IMR-90 (cell line): ENCODE measurements around the gene CHDH. TPM values are rescaled to one million over a fixed set of nuclear protein-coding genes. Genes with fewer than 3 reads are reported as not detected.

Source experiments
- ATAC-seq: fragments of 200-7000 bp; cut with Tn5 transposase; 2 replicates; pipeline ENCODE4 v1.9.1; 2020; ENCODE audit warnings: low read depth, mild to moderate bottlenecking, moderate library complexity
- BruUV-seq: library from RNA; stranded (reverse); fragments of 400-500 nt; replicated peaks from 2 replicates; lab custom pipeline; 2021; lab: Mats Ljungman, UMichigan
- CTCF ChIA-PET: fragments of 300-600 bp; formaldehyde crosslinking; extraction: SDS; loops from one replicate; lab custom pipeline; 2021; ENCODE audit warnings: antibody characterized with exemption; lab: Yijun Ruan, JAX
- POLR2A ChIA-PET: fragments of 300-600 bp; sonication (Branson Sonifier 250); formaldehyde crosslinking; loops from one replicate; lab custom pipeline; 2022; ENCODE audit warnings: antibody characterized with exemption; ENCODE audit not compliant: unreplicated experiment; lab: Charles Lee
- DNase-seq: peaks from one replicate; pipeline ENCODE4 v3.0.0; 2013
- H2AFZ ChIP-seq: replicated peaks from 2 replicates; pipeline ENCODE3; 2013; ENCODE audit warnings: low read length, mild to moderate bottlenecking; ENCODE audit not compliant: poor library complexity
- H2AK5ac ChIP-seq: 2 replicates; pipeline ENCODE4 v1.6.1; 2013; ENCODE audit warnings: low read depth, low read length, inconsistent platforms
- H2AK9ac ChIP-seq: replicated peaks from 2 replicates; pipeline ENCODE3; 2013; ENCODE audit warnings: mild to moderate bottlenecking, low read depth, low read length, moderate library complexity; ENCODE audit not compliant: poor library complexity
- H2BK120ac ChIP-seq: 2 replicates; pipeline ENCODE4 v1.6.1; 2013; ENCODE audit warnings: low read depth, low read length, inconsistent platforms
- H2BK15ac ChIP-seq: 3 replicates; pipeline ENCODE4 v1.6.1; 2013; ENCODE audit warnings: low read depth, low read length, inconsistent platforms
- H2BK20ac ChIP-seq: 2 replicates; pipeline ENCODE4 v1.6.1; 2013; ENCODE audit warnings: low read depth, mild to moderate bottlenecking, inconsistent platforms, low read length, moderate library complexity
- H2BK5ac ChIP-seq: 2 replicates; pipeline ENCODE4 v1.6.1; 2013; ENCODE audit warnings: mild to moderate bottlenecking, low read depth, low read length, inconsistent platforms; ENCODE audit not compliant: poor library complexity, severe bottlenecking
- H3K14ac ChIP-seq: replicated peaks from 2 replicates; pipeline ENCODE4 v1.6.1; 2013; ENCODE audit warnings: low read depth, low read length, inconsistent platforms
- H3K18ac ChIP-seq: 2 replicates; pipeline ENCODE4 v1.6.1; 2013; ENCODE audit warnings: low read depth, low read length, control low read depth
- H3K23ac ChIP-seq: 2 replicates; pipeline ENCODE4 v1.6.1; 2013; ENCODE audit warnings: low read depth, low read length, inconsistent platforms
- H3K27ac ChIP-seq: 2 replicates; pipeline ENCODE4 v1.5.1; 2013; ENCODE audit warnings: mild to moderate bottlenecking, control low read depth, low read length; ENCODE audit not compliant: insufficient read depth
- H3K27me3 ChIP-seq: 2 replicates; pipeline ENCODE4 v1.6.1; 2013; ENCODE audit warnings: low read length; ENCODE audit not compliant: control insufficient read depth, insufficient read depth
- H3K36me3 ChIP-seq: 2 replicates; pipeline ENCODE4 v1.6.1; 2013; ENCODE audit warnings: low read length, mixed read lengths; ENCODE audit not compliant: control insufficient read depth, insufficient read depth
- H3K4ac ChIP-seq: 2 replicates; pipeline ENCODE4 v1.6.1; 2013; ENCODE audit warnings: low read depth, low read length, inconsistent platforms
- H3K4me1 ChIP-seq: 2 replicates; pipeline ENCODE4 v1.6.1; 2013; ENCODE audit warnings: low read length, mixed read lengths; ENCODE audit not compliant: control insufficient read depth, insufficient read depth
- H3K4me2 ChIP-seq: 2 replicates; pipeline ENCODE4 v1.6.1; 2013; ENCODE audit warnings: low read depth, mild to moderate bottlenecking, control low read depth, low read length, moderate library complexity
- H3K4me3 ChIP-seq: 2 replicates; pipeline ENCODE4 v1.5.1; 2013; ENCODE audit warnings: low read depth, mild to moderate bottlenecking, control low read depth, low read length, moderate library complexity; ENCODE audit not compliant: insufficient read depth
- H3K56ac ChIP-seq: 2 replicates; pipeline ENCODE4 v1.6.1; 2013; ENCODE audit warnings: low read length, inconsistent platforms; ENCODE audit not compliant: insufficient read depth; ENCODE audit errors: extremely low read depth
- H3K79me1 ChIP-seq, 2 experiments: 2 replicates each; pipeline ENCODE4 v1.6.1; 2013; ENCODE audit warnings: low read length in 2 of 2, inconsistent platforms in 1 of 2, low read depth in 1 of 2
- H3K9ac ChIP-seq: 2 replicates; pipeline ENCODE4 v1.6.1; 2013; ENCODE audit warnings: low read depth, low read length, control low read depth
- H3K9me1 ChIP-seq: 2 replicates; pipeline ENCODE4 v1.6.1; 2013; ENCODE audit warnings: low read length, inconsistent platforms; ENCODE audit not compliant: insufficient read depth
- H3K9me3 ChIP-seq: 2 replicates; pipeline ENCODE4 v1.6.1; 2013; ENCODE audit warnings: low read length; ENCODE audit not compliant: control insufficient read depth, insufficient read depth
- H4K20me1 ChIP-seq: 2 replicates; pipeline ENCODE4 v1.6.1; 2013; ENCODE audit warnings: low read length, inconsistent platforms; ENCODE audit not compliant: insufficient read depth
- H4K5ac ChIP-seq: 2 replicates; pipeline ENCODE4 v1.6.1; 2013; ENCODE audit warnings: mild to moderate bottlenecking, low read depth, low read length, control low read depth
- H4K8ac ChIP-seq, 2 experiments: 2 replicates each; pipeline ENCODE4 v1.6.1; 2013; ENCODE audit warnings: low read depth in 2 of 2, low read length in 2 of 2, control low read depth in 1 of 2, inconsistent platforms in 1 of 2
- H4K91ac ChIP-seq: 2 replicates; pipeline ENCODE4 v1.6.1; 2013; ENCODE audit warnings: low read depth, low read length, inconsistent platforms; ENCODE audit not compliant: insufficient read depth
- BHLHE40 ChIP-seq: fragments of 150-350 bp; IDR thresholded peaks from 2 replicates; pipeline ENCODE4 v1.6.1; 2016; ENCODE audit warnings: mild to moderate bottlenecking, low read depth, low read length
- CEBPB ChIP-seq: IDR thresholded peaks from 2 replicates; pipeline ENCODE4 v1.6.1; 2012; ENCODE audit warnings: low read depth, low read length, improper control_type of control experiment
- CHD1 ChIP-seq: IDR thresholded peaks from 2 replicates; pipeline ENCODE4 v1.6.1; 2012; ENCODE audit warnings: low read depth, low read length, improper control_type of control experiment
- FOS ChIP-seq: fragments of 150-350 bp; IDR thresholded peaks from 2 replicates; pipeline ENCODE4 v1.6.1; 2016; ENCODE audit warnings: low read depth, low read length
- MAZ ChIP-seq: IDR thresholded peaks from 2 replicates; pipeline ENCODE4 v1.6.1; 2012; ENCODE audit warnings: low read depth, mild to moderate bottlenecking, low read length, improper control_type of control experiment, moderate library complexity, borderline replicate concordance
- MXI1 ChIP-seq: IDR thresholded peaks from 2 replicates; pipeline ENCODE4 v1.6.1; 2012; ENCODE audit warnings: low read depth, mild to moderate bottlenecking, low read length, moderate library complexity, borderline replicate concordance
- POLR2A ChIP-seq: IDR thresholded peaks from 2 replicates; pipeline ENCODE4 v1.6.1; 2012; ENCODE audit warnings: mild to moderate bottlenecking, low read depth, low read length
- RAD21 ChIP-seq: IDR thresholded peaks from 2 replicates; pipeline ENCODE4 v1.6.1; 2012; ENCODE audit warnings: low read length, improper control_type of control experiment
- RFX5 ChIP-seq: IDR thresholded peaks from 2 replicates; pipeline ENCODE4 v1.8.0; 2012; ENCODE audit warnings: low read depth, mild to moderate bottlenecking, low read length, moderate library complexity
- SMC3 ChIP-seq: fragments of 150-350 bp; IDR thresholded peaks from 2 replicates; pipeline ENCODE4 v1.6.1; 2016; ENCODE audit warnings: low read depth, mild to moderate bottlenecking, antibody characterized with exemption, low read length, moderate library complexity
- WGBS, 2 experiments: methylation state at CpG; one replicate each; pipeline versions ENCODE4 v1.1.5 to v1.1.7; 2013; ENCODE audit warnings: missing lambda C conversion rate in 2 of 2; ENCODE audit not compliant: insufficient read length in 1 of 2; ENCODE audit errors: extremely low coverage in 2 of 2; 5-methylcytosine and 5-hydroxymethylcytosine counted together
- dilution Hi-C: fragments of 300-500 bp; cut with HindIII; formaldehyde crosslinking; loops from one replicate; pipeline ENCODE4 v1.14.3; 2018; ENCODE audit warnings: low sequenced_read_pairs; ENCODE audit not compliant: unreplicated experiment
- in situ Hi-C: fragments of 300-500 bp; cut with MboI; formaldehyde crosslinking; loops from 3 replicates; pipeline ENCODE4 v1.14.3; 2019; ENCODE audit warnings: low sequenced_read_pairs, inconsistent platforms, mixed read lengths
- intact Hi-C: fragments of 100-400 bp; cut with micrococcal nuclease; formaldehyde crosslinking; loops from 2 replicates; pipeline ENCODE4 v1.10.0; 2022
- polyA plus RNA-seq, 3 experiments: library from polyadenylated mRNA; depleted of rRNA; stranded (reverse); fragments of >200 nt; gene quantifications; 2 replicates each; pipeline ENCODE4 v1.2.3, GENCODE V29; 2012; ENCODE audit warnings: low replicate concordance in 1 of 3
- total RNA-seq: library from RNA; depleted of rRNA; stranded (reverse); fragments of >200 nt; gene quantifications from 2 replicates; pipeline ENCODE4 v1.2.3, GENCODE V29; 2012
- TF ChIP-seq, protein P1 (sequence below): fragments of 150-350 bp; IDR thresholded peaks from 2 replicates; pipeline ENCODE4 v1.6.1; 2016; ENCODE audit warnings: low read depth, mild to moderate bottlenecking, low read length, moderate library complexity, borderline replicate concordance
- TF ChIP-seq, protein P2 (sequence below): conservative IDR thresholded peaks from 2 replicates; pipeline ENCODE4 v1.5.1; 2012; ENCODE audit warnings: mild to moderate bottlenecking, low read depth, low read length, improper control_type of control experiment
- TF ChIP-seq, protein P3 (sequence below): fragments of 150-350 bp; IDR thresholded peaks from 2 replicates; pipeline ENCODE4 v1.6.1; 2017; ENCODE audit warnings: mild to moderate bottlenecking, antibody characterized with exemption, low read length, low read depth

CHDH gene
- total and polyA plus RNA-seq, 2 of the 4 experiments (the other 2 are of a cell fraction), result under 0.01 to 0.19 TPM

DNA sequence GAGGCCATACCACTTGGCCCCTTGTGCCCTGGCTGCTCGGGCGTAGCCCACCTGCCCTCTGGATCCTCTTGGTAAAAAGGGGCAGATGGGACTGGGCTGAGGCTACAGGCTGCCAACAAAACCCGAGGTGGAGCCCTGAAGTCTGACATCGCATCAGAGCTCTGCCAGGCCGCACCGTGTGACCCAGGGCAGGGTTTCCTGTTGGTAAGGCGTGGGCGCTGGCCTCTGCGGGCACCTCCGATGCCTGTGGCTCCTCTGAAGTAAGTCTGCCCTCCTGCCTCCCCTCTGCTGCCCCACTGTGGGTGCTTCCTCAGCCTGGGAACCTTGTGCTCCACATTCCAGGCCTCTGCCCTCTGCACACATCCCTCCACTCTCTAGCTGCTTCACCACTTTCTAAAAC is 8.9 kb downstream of the CHDH start:
- Histone ChIP-seq H4K91ac (no peak overlapping the region), H3K36me3 (no peaks in the 10 kb centered on the region), H4K20me1 (no peaks in the 10 kb centered on the region), H2BK120ac (no peak overlapping the region), H3K56ac (no peak overlapping the region), H3K23ac (no peak overlapping the region), H3K79me1 (no peaks in the 10 kb centered on the region), H3K9me1 (no peaks in the 10 kb centered on the region), H3K4me2 (no peak overlapping the region), H2AK5ac (no peak overlapping the region), H3K4ac (no peak overlapping the region), H3K14ac (no peak overlapping the region), H3K4me3 (no peak overlapping the region), H2AFZ (peak overlapping the region; percentile 32), H3K27me3 (peaks cover 2% of the 10 kb centered on the region), H3K27ac (no peak overlapping the region), H2BK5ac (no peak overlapping the region), H3K4me1 (no peaks in the 10 kb centered on the region), H3K9me3 (no peaks in the 10 kb centered on the region), H3K9ac (no peak overlapping the region), H2BK20ac (no peak overlapping the region), H4K5ac (no peak overlapping the region), H2BK15ac (no peak overlapping the region), H2AK9ac (no peak overlapping the region), H4K8ac (no peak overlapping the region), H3K18ac (no peak overlapping the region)
- TF ChIP-seq MAZ (no peak), CHD1 (no peak), POLR2A (no peak), BHLHE40 (no peak), SMC3 (no peak), CEBPB (no peak), RFX5 (no peak), MXI1 (no peak), RAD21 (no peak), FOS (no peak)
- TF ChIP-seq, protein P1, sequence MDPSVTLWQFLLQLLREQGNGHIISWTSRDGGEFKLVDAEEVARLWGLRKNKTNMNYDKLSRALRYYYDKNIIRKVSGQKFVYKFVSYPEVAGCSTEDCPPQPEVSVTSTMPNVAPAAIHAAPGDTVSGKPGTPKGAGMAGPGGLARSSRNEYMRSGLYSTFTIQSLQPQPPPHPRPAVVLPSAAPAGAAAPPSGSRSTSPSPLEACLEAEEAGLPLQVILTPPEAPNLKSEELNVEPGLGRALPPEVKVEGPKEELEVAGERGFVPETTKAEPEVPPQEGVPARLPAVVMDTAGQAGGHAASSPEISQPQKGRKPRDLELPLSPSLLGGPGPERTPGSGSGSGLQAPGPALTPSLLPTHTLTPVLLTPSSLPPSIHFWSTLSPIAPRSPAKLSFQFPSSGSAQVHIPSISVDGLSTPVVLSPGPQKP, result no peak
- TF ChIP-seq, protein P2, sequence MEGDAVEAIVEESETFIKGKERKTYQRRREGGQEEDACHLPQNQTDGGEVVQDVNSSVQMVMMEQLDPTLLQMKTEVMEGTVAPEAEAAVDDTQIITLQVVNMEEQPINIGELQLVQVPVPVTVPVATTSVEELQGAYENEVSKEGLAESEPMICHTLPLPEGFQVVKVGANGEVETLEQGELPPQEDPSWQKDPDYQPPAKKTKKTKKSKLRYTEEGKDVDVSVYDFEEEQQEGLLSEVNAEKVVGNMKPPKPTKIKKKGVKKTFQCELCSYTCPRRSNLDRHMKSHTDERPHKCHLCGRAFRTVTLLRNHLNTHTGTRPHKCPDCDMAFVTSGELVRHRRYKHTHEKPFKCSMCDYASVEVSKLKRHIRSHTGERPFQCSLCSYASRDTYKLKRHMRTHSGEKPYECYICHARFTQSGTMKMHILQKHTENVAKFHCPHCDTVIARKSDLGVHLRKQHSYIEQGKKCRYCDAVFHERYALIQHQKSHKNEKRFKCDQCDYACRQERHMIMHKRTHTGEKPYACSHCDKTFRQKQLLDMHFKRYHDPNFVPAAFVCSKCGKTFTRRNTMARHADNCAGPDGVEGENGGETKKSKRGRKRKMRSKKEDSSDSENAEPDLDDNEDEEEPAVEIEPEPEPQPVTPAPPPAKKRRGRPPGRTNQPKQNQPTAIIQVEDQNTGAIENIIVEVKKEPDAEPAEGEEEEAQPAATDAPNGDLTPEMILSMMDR, result no peak
- TF ChIP-seq, protein P3, sequence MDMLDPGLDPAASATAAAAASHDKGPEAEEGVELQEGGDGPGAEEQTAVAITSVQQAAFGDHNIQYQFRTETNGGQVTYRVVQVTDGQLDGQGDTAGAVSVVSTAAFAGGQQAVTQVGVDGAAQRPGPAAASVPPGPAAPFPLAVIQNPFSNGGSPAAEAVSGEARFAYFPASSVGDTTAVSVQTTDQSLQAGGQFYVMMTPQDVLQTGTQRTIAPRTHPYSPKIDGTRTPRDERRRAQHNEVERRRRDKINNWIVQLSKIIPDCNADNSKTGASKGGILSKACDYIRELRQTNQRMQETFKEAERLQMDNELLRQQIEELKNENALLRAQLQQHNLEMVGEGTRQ, result no peak
- ChIA-PET CTCF (no interaction called here), POLR2A (no interaction called here)
- BruUV-seq, result no TSS peak
- dilution Hi-C loops (no loop called here), intact Hi-C loops (no loop called here), in situ Hi-C loops (no loop called here)
- 86% methylated on average over 10 of the region's 10 CpGs; no CpG with 5 or more reads in 1 of the 2 experiments for WGBS, 2 experiments
- DNase-seq, result no peak
- ATAC-seq, result no peak
